ENCODE measurements around the gene CACNA1H. TPM values are rescaled to one million over a fixed set of nuclear protein-coding genes. Genes with fewer than 3 reads are reported as not detected.

Gene CACNA1H
- total and polyA plus RNA-seq, 7 donors, result 0.46 to 181 (median 37.0) TPM

GRCh38 chr16:1193825-1194581, 41.1 kb downstream of the CACNA1H start:
- WGBS, 2 donors, result 70 to 76% methylated on average over 29 of the region's 29 CpGs
- peak overlapping the region; percentile 79 to 90 (median 85) for H3K27ac ChIP-seq
- TF ChIP-seq EP300 (IDR thresholded peaks at IDR 0.05), result no peak
- no peak for TF ChIP-seq POLR2AphosphoS5 (IDR thresholded peaks at IDR 0.05)
- no peak for TF ChIP-seq POLR2A (IDR thresholded peaks at IDR 0.05)
- TF ChIP-seq CTCF (IDR thresholded peaks at IDR 0.05), result no peak
- DNase-seq, result no peak
- no peaks in the 10 kb centered on the region for H3K9me3 ChIP-seq
- no peak overlapping the region for H3K4me3 ChIP-seq
- H3K27me3 ChIP-seq, result no peaks in the 10 kb centered on the region
- peaks cover 0 to 55% (median 50%) of the 10 kb centered on the region in 4 donors for H3K4me1 ChIP-seq
- intact Hi-C loops (cut with DNase I), result loop anchor here (1.0 to 2.0 kb wide), 2 partner anchors 43 to 88 kb away; no protein-coding TSS in a partner anchor
- H3K36me3 ChIP-seq, result peaks cover 0 to 20% (median 6%) of the 10 kb centered on the region in 4 donors

- Histone ChIP-seq H3K9me3 (no peaks in the 10 kb centered on the region), H3K36me3 (peaks cover 0 to 23% (median 7%) of the 10 kb centered on the region in 4 donors), H3K4me3 (no peak overlapping the region), H3K27me3 (no peaks in the 10 kb centered on the region), H3K4me1 (peaks cover 0 to 51% (median 48%) of the 10 kb centered on the region in 4 donors), H3K27ac (peak overlapping the region; percentile 79 to 90 (median 85))
- DNase-seq, result no peak
- TF ChIP-seq POLR2A (IDR thresholded peaks at IDR 0.05) (no peak), CTCF (IDR thresholded peaks at IDR 0.05) (peak; percentile 75 to 92 (median 82))
- intact Hi-C loops (cut with DNase I), result loop anchor here (1.0 to 2.0 kb wide), 2 partner anchors 44 to 89 kb away; no protein-coding TSS in a partner anchor
- 20 to 34% methylated on average over 61 of the region's 61 CpGs for WGBS, 2 donors
Measured at GRCh38 chr16:1194665-1195392, 41.9 kb downstream of the CACNA1H start.

GRCh38 chr16:1195393-1195666, 42.4 kb downstream of the CACNA1H start:
- intact Hi-C loops (cut with DNase I), result loop anchor here (2.0 kb wide), 1 partner anchor 45 kb away; no protein-coding TSS in a partner anchor
- no peak for TF ChIP-seq POLR2A (IDR thresholded peaks at IDR 0.05)
- TF ChIP-seq EP300 (IDR thresholded peaks at IDR 0.05), result no peak
- TF ChIP-seq CTCF (IDR thresholded peaks at IDR 0.05), result no peak
- TF ChIP-seq POLR2AphosphoS5 (IDR thresholded peaks at IDR 0.05), result no peak
- H3K27ac ChIP-seq, result peak overlapping the region in 3 of 4 donors; percentile 83 to 90 (median 87)
- 69 to 73% methylated on average over 14 of the region's 14 CpGs for WGBS, 2 donors
- no peak overlapping the region for H3K4me3 ChIP-seq
- no peak for DNase-seq
- peaks cover 0 to 46% (median 43%) of the 10 kb centered on the region in 4 donors for H3K4me1 ChIP-seq
- H3K9me3 ChIP-seq, result no peaks in the 10 kb centered on the region
- H3K27me3 ChIP-seq, result no peaks in the 10 kb centered on the region
- H3K36me3 ChIP-seq, result peaks cover 0 to 28% (median 11%) of the 10 kb centered on the region in 4 donors

- no peaks in the 10 kb centered on the region for H3K9me3 ChIP-seq
- H3K27me3 ChIP-seq, result no peaks in the 10 kb centered on the region
- 62% methylated on average over 11 of the region's 11 CpGs for WGBS, 2 donors
- peaks cover 0 to 40% (median 34%) of the 10 kb centered on the region in 4 donors for H3K4me1 ChIP-seq
- H3K36me3 ChIP-seq, result peaks cover 2 to 39% (median 23%) of the 10 kb centered on the region in 4 donors
- no peak overlapping the region for H3K4me3 ChIP-seq
- H3K27ac ChIP-seq, result peak overlapping the region in 3 of 4 donors; percentile 57 to 90 (median 83)
- intact Hi-C loops (cut with DNase I), result no loop called here
- TF ChIP-seq POLR2A (IDR thresholded peaks at IDR 0.05) (no peak), EP300 (IDR thresholded peaks at IDR 0.05) (no peak), POLR2AphosphoS5 (IDR thresholded peaks at IDR 0.05) (no peak), CTCF (IDR thresholded peaks at IDR 0.05) (no peak)
- DNase-seq, result no peak
Measured at GRCh38 chr16:1196494-1196893, 43.6 kb downstream of the CACNA1H start.
